Measurements from ENCODE around the gene HOXA13.

Gene HOXA13

GRCh38 chr7:27205325-27206280 is 5.7 kb upstream of the HOXA13 start:
- DNase-seq: no peak

DNA sequence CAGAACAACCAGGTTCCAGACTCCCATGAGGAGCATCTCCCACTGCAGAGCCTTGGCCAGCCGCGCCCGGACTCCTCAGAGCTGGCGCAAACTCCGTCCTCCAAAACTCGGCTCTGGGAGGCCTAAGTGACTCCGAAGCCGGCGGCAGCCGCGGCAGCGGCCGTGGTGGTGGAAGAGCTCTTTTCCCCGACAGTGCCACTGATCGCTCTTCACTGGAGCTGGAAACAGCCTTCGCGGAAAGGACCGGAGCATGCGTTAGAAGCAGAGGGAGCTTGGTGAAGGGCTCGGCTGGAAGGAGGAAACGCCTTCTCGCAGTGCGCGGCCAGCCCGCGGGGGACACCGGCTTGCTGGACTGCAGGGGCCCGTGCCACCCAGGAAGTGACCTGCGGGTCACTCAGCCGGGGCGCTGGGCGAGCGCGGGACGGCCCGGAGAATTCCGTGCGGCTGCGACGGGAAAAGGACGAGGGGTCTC is 5.0 kb upstream of the HOXA13 start:
- DNase-seq: no peak

GRCh38 chr7:27203964-27204594 is 4.2 kb upstream of the HOXA13 start:
- no peak for DNase-seq

GRCh38 chr7:27203365-27203953 is 3.6 kb upstream of the HOXA13 start:
- no peak for DNase-seq

DNA sequence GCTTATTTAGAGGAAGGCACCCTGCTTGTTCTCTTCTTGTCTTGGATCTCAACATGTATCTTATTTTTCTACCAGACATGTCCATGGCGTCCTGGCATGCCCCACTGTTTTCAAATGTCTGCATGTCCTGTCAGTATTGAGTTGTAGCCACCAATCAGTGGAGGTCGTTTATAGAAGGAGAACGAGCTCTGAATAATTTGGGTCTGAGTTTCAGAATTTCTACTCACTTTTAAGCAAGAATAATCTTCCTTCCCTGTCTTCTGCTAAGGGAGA is 2.9 kb upstream of the HOXA13 start:
- DNase-seq: no peak

GRCh38 chr7:27202018-27202861 is 2.3 kb upstream of the HOXA13 start:
- DNase-seq: no peak

DNA sequence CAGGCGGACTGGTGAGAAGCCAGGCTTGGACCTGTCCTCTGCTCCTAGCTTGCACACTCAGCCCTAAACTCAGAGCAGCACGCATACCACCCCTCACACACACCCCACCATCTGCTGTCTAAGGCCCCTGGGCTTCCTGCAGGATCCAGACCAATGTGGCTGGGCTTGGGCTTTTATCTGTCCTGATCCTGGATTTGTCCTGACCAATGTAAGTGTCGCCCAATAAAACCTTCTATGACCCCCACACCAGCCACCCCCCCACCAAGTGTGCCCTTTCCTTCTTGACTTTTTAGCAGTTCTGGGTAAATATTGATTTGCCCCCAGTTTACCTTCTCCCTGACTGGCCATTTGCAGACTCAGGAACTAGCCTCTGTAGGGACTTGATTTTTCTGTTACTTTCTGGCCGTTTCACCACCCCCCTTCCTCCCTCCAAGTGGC is 1.7 kb upstream of the HOXA13 start:
- peak in 1 of 2 experiments; percentile 13 for DNase-seq

DNA sequence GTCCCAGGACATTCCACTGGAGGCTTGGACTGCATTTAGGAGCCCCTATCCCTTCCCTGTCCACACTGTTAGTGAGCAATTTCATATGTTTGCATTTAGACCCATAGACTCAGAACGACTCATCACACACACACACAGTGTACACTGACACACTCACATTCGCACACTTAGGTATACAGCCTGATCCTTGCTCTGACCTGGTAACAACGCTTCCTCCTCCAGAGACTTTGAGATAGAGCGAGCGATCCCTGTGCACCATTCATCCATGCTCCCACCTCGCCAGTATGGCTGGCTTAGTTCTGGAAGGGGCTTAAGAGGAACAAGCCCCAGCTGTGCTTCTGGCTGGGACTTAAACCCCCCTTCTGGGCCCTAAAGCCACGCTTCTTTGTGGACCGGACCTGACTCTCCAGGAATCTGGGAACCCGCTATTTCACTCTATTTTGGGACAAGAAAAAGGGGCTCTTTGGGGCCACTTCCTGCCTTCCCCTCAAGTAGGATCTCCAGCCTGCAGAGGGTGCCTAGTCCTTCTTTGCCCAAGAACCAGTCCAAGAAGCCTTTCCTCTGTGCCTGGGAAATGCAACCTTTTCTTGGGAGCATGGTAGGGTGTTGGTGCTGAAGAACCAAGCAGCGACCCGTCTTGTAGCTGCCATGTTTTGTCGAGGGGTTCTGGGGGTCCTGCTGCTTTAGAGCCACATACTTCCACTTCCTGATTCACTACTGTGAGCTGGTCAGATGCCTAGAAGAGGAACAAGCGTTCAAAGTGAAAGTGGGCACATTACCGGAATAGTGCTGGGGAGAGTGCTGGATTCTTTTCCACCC is 1.1 kb upstream of the HOXA13 start:
- peak; percentile 58 to 67 for DNase-seq

GRCh38 chr7:27198871-27199801 is 755 bp downstream of the HOXA13 start:
- no peak for DNase-seq

- no peak for DNase-seq
Measured at GRCh38 chr7:27198138-27198841, 1.6 kb downstream of the HOXA13 start.

DNA sequence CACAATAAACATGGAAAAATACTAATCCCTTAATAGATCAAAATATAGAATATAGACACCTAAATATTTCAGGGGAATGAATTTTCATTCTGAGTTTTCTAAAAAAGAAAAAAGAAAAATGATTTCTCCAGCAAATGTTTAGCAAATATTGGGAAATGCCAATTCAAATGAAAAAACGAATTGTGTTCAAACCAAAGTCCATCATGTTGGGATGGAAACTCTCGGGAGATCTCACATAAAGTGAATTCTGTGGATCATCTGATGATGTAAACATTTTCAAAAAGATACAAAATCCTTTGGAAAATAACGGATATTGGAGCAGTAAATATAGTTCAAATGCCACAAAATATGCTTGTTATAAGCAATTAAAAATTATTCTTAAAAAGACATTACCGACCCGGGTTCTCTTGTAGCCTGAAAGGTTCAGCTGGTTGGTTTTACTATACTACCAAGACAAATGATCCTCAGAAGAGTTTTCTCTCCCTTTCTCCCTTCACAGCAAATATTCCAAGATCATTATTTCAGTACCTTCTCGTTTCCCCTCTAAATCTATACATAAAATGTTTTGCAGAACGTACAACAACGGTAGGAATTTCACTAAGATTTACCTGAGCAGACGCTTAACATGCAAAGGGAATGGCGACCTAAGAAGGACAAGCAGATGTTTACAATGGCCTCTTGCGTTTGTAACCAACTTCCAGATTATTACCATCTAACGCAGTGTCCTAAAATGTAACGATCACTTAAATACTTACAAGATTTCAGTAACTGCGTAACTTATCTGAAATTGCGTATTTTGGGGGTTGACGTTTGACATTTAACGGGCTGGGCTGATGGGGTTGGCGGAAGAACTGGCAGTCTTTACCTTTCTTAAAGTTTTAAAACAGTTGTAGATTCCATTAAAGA is 2.5 kb downstream of the HOXA13 start:
- DNase-seq: no peak

GRCh38 chr7:27196287-27196767 is 3.6 kb downstream of the HOXA13 start:
- DNase-seq: peak; percentile 60 to 65

DNA sequence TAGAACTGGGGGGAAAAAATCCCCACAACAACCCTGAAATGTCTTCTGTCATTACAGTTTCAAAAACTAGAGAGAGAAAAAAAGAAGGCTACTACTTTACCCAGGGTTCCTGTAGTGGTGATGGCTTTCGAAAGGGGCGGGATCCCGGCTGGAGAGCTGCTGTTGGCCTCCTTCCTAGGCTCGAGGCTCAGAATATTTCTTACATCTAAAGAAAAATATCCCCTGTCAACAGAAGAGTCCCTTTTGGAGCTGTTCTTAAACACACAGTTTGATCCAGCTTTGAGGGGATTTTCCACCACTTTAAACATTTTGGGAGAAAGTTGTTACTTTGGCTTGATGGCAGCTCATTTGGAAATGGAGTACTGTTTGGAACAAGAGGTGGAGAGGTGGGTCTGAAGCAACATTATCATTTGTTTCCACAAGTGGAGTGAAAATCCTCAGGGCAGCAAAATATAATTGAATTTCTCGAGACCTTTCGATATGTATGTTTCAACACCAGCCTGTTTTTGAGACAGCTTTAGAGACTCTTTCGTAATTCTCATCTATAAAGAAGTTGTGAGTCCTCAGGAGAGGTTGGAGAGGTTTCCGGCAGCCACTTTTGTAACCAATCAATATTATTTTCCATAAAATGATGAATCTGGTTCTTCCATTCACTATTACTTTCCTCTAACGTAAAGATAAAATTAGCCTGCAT is 5.1 kb downstream of the HOXA13 start:
- DNase-seq: peak in 1 of 2 experiments; percentile 3

- DNase-seq: no peak
Measured at GRCh38 chr7:27194002-27194352, 5.9 kb downstream of the HOXA13 start.

DNA sequence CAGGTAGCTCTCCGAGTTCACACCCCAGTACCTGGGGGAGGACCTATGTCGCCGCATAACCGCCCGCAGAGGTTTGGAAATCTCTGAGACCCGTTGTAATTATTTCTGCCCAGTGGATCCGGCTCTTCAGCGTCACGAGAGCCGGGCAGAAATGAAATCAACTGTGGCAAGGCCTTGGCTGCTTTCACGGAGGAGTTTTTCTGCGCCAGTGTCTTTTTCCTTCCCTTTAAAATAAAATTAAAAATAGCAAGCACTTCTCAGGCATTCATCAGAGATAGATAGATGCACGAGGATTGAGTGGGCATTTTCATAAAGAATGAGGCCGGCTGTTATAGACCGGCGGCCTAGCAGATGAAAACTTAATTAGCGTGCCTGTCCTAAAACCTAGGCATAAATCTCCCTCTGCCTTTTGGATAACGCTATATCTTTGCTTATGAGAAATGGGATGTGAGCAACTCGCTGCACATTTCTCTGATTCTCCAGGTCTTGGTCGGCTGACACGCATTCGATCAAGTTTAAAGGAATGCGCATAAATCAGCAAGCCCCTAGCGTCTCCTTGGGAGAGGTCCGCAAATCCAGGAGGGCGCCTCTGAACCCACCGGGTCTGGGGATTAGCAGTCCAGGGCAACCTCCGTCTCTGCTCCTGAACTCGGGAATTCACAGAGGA is 6.4 kb downstream of the HOXA13 start:
- no peak for DNase-seq

- DNase-seq: peak in 1 of 2 experiments; percentile 5
Measured at GRCh38 chr7:27192546-27193334, 7.2 kb downstream of the HOXA13 start.
